KBM-7 (cell line): Measurements from ENCODE around the gene NDUFAB1.
A peak's percentile ranks its signal among the peaks of the same experiment; 100 is the strongest.
"Not testable (repeated sequence)": the region's sequence is repeated elsewhere in the genome, so short reads cannot be mapped to it uniquely, and the experiment has no call there.

Experiments
- DNase-seq: peaks from one replicate; pipeline ENCODE4 v3.0.0-alpha.2; 2015
- in situ Hi-C: fragments of 300-500 bp; cut with MboI; formaldehyde crosslinking; loops from 2 replicates; pipeline ENCODE4 v1.14.3; 2020; ENCODE audit warnings: low sequenced_read_pairs, low pct_unique_long_range_greater_than_20kb, mixed read lengths

NDUFAB1 gene

DNA sequence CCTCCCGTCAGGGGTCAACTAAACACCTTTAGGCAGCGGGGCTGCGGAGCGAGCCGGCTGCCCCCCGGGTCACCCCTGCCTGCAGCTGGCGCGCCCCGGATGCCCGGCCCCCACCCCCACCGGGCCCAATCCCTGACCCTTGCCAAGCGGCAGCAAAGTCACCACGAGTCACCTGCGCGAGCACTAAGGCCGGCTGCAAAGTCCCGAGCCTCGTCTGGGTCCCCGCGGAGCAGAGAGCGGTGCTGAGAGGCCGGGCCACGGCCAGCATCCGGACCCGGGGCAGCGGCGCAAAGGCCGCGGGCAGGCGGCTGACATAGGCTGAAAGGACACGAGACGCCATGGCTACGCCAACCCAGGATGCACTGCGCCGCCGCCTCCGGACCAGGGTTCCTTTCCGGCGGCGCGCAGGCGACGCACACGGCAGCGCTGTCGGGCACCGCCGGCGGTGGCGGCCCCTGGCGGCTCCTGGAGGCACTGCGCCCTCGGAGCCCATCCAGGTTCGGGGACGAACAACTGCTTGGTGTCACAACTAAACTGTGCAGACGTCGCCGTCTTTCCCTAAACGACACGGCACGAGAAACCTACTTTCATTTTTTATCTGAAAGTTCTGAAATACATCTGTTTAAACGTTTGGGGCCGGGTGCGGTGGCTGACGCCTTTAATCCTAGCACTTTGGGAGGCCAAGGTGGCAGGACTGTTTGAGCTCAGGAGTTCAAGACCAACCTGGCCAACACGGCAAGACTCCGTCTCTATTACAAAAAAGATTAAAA lies at the start of gene NDUFAB1:
Gene NDUFAB1, minus strand, starts transcription at position 366 of the 770 bp plus-strand sequence. Its CDS starts 26 bp downstream, at position 340.
- in situ Hi-C loops, result no loop called here
- peak; percentile 93 for DNase-seq

DNA sequence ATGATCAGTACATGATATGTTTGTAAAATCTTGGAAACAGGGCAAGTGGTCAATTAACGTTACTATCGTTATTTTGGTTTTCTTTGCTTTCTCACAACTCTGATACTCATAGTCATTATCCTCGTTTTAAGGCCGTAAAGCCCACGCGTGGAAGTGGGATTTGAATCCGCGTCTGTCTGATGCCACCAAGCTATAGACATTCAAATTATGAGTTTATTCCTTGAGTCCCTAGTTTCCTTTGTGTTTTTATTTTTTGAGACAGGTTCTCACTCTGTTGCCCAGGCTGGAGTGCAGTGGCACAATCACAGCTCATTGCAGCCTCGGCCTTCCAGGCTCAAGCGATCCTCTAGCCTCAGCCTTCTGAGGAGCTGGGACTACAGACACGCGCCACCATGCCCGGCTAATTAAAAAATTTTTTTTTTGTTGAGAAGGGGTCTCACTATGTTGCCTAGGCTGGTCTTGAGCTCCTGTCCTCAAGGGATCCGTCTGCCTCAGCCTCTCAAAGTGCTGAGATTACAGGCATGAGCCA lies 46.2 kb upstream of the NDUFAB1 start:
- in situ Hi-C loops, result no loop called here
- DNase-seq, result no peak

DNA sequence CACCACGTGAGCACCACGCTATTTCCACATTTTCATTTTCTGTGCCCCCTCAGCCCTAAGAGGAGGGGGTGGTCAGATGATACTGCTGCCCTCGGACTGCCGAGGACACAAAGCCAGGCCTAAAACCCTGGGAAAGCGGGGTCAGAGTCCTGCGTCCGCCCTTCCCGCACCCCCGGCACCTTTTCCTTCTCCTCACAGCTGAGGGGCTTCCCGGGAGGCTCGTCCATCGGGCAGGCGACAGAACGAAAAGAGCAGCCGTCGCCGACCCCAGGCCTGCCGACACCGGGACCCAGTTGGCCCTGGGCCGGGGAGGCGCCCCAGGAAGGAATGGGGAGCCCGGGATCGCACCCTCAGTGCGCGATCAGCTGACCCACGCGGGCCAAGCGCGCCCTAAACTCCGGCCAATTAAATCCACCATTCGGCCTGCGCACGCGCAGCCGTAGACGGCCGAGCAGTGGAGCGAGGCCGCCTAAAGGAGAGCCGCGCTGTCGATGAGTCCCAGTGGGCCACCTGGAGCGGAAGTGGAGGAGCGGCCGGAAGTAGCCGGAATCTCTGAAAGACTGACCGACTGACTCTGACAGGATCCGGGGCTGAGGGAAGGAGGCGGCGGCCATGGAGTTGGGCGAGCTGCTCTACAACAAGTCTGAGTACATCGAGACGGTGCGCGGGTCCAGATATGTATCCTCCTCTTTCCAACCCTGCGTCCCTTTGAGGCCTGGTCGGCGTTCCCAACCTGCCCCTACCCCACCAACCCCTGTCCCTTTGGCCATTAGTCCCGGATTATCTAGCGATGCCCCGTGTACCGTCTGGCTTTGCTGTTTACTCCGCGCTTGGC lies 45.0 kb upstream of the NDUFAB1 start, which contains the start of the genes DCTN5 and PALB2:
Gene DCTN5, plus strand, starts transcription at position 536 of the 835 bp plus-strand sequence. Its CDS starts 77 bp downstream, at position 613.
Gene PALB2, minus strand, starts transcription at position 380 of the 835 bp plus-strand sequence. Its CDS starts 153 bp downstream, at position 227.
- in situ Hi-C loops, result no loop called here
- DNase-seq, result peak; percentile 93

DNA sequence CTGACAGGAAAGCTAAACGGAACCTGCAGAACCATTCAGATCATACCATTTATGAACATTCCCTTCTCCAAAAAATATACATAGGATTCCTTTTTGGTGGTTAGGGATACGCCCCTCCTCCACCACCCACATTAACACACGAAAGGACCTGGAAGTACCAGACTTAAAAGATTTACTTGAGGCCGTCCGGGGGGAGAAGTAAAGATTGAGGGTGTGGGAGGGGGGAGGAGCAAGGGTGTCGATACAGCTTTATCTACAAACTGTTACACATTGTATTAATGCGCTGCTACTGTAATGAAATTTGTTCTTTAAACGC lies 44.5 kb upstream of the NDUFAB1 start:
- in situ Hi-C loops, result no loop called here
- no peak for DNase-seq

DNA sequence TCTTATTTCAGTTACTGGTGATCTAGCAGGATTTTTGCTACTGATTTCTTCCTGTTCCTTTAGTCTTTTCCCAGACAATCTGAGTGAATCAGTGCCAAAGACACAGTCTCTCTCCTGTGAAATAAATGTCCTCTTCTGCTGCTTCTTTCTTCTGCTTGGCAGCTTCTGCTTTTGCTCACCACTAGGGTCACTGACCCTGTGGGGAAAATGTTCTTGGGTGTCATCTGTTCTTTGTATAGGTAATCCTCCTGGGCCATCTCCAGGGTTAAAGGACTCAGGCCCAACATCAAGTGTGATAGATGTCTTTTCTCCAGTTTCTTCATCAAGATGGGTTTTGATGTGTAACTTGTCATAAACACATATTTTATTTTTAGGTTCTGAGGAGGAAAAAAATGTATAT lies 39.8 kb upstream of the NDUFAB1 start:
- in situ Hi-C loops, result no loop called here
- DNase-seq, result no peak

DNA sequence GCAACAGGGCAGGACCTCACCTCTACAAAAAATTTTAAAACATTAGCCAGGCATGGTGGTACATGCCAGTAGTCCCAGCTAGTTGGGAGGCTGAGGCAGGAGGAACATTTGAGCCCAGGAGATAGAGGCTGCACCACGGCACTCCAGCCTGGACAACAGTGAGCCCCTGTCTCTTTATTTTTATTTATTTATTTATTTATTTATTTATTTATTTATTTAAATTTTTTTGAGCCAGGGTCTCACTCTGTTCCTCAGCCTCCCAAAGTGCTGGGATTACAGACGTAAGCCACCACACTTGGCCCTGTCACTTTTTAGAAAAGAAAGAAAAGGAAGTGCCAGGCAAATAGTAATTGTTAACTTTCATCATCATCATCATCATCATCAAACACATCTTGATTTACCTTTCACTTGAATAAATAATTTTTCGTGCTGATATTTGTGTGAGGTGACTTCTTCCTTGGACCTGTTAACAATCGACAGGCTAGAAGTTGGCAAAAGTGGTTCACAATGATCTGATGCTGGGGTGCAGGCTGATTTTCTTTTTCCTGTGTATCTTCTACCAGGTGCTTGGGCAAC lies 38.4 kb upstream of the NDUFAB1 start:
- in situ Hi-C loops, result no loop called here
- no peak for DNase-seq

DNA sequence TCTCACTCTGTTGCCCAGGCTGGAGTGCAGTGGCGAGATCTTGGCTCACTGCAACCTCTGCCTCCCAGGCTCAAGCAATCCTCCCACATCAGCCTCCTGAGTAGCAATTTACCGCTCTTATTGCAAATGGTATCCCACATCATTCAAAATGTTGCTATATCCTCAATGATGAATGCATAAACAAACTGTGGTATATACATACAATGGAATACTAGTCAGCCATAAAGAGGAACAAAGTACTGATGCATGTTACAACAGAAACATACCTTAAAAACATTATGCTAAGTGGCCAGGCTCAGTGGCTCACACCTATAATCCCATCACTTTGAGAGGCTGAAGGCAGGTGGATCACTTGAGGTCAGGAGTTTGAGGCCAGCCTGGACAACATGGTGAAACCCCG lies 35.8 kb upstream of the NDUFAB1 start:
- DNase-seq, in situ Hi-C loops: not testable (repeated sequence)

DNA sequence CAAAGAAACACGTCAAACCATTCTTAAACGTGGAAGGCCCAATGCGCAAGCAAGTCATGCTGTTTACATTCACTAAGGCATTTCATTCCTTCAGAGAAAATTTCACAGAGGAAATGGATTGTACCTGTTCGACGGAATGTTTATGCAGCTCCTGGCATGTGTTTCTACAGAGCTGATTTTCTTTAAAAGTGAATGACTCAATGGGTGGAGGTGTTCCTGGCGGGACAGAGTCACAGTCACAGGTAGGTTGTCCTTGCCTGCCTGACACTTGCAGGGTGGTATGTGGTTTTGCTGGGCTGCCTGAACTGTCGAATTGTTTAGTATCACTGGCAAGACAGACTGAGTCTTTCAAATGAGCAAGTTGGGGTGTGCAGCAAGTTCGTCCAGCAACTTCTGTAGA lies 33.4 kb upstream of the NDUFAB1 start:
- DNase-seq, result no peak
- in situ Hi-C loops, result no loop called here

DNA sequence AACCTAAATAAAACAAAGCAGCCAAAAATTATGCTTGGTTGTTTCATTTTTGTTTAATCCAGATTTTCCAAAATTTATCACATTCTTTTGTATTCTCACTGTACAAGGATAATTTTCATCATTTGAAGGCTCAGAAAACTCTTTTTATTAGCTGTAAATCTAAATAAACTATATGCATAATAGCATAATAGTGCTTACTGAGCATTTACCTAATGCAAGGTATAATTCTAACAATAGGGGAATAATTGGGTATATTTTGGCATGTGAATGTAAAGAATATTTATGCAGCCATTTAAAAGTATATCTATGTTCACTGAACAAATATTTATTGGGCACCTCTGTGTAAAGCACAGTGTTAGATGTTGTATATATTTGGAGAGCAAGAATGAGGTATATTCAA lies 28.0 kb upstream of the NDUFAB1 start:
- no peak for DNase-seq
- in situ Hi-C loops, result no loop called here

DNA sequence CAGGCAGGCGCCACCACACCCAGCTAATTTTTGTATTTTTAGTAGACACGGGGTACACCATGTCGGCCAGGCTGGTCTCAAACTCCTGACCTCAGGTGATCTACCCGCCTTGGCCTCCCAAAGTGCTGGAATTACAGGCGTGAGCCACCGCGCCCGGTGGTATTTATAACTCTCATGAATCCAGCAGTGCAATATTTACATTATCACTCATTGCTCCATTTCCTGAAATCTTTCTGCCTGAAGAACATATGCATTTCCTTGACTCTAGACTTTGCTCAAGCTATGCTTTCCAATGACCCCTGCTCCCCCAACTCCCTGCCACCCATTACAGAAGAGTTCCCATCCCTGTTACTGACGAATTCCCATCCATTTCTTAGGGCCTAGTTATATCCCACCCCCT lies 19.7 kb upstream of the NDUFAB1 start:
- in situ Hi-C loops, result no loop called here
- no peak for DNase-seq

DNA sequence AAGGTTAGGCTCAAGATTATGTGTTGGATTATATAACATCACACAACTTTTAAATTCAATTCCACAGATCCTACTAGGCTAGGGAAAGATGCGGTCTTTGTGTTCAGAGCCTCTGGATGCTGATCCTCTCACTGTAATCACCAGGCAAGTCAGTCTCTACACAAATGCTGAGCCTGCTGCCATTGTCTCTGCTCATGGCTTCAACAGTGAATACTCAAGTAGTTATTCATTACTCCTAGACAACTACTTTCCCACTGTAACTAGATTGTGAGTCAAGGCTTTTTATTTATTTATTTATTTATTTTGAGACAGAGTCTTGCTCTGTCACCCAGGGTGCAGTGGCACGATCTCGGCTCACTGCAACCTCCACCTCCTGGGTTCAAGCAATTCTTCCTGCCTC lies 15.8 kb upstream of the NDUFAB1 start:
- in situ Hi-C loops, result no loop called here

DNA sequence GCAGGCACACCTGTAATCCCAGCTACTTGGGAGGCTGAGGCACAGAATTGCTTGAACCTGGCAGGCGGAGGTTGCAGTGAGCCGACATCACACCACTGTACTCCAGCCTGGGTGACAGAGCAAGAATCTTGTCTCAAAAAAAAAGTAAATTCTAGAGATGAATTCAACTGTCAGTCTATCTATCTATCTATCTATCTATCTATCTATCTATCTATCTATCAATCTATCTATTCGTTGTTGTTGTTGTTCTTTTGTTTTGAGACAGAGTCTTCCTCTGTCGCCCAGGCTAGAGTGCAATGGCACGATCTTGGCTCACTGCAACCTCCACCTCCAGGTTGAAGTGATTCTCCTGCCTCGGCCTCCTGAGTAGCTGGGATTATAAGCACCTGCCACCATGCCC lies 14.8 kb upstream of the NDUFAB1 start:
- DNase-seq, in situ Hi-C loops: not testable (repeated sequence)

More for the DNA sequence above, 15.8 kb upstream of the NDUFAB1 start:
- DNase-seq, result no peak

DNA sequence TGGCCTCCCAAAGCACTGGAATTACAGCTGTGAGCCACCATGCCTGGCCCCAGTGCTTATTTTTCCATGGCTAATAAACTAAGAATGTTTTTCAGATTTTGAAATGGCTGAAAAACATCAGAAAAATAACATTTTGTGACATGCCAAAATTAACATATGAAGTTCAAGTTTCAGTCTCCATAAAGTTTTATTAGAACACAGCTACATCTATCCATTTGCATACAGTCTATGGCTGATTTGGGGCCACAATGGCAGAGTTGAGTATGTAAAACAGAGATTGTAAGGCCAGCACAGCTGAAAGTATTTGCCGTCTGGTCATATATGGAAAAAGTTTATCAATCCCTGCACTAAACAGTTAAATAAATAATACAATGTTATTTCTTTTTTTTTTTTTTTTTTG lies 13.8 kb upstream of the NDUFAB1 start:
- DNase-seq, result no peak
- in situ Hi-C loops, result no loop called here

DNA sequence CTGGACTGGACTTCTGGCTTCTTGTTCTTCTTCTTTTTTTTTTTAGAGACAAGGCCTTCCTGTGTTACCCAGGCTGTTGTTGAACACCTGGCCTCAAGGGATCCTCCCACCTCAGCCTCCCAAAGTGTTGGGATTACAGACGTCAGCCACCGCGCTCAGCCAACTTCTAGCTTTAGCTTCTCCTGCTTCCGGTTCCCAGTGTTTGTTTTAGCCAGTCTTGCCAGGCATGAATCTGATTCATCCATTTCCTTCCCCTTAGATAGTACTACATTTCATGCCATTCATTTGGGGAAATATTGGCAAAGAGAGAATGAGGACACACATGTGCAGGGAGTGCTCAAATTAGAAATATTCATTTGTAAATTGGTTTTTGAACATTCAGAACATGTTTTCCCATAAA lies 12.1 kb upstream of the NDUFAB1 start:
- in situ Hi-C loops, result no loop called here
- peak; percentile 28 for DNase-seq

DNA sequence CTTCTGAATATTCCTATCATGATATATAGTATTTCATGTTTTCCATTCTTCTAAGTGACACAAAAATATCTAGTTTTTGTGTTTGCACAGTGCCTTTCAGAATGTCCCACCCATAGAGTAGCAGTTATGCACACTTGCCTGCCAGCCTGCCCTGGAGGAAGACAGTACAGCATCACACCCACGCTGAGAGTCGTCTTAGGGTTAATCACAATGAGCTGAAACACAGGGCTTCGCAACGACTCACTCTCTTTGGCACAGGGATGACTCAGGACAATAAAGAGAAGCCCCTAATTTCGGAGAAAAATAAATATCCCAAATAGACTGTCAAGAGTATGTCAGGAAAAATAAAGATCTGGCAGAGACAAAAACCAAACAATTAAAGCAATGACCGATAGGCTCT lies 11.6 kb upstream of the NDUFAB1 start:
- in situ Hi-C loops, result no loop called here
- DNase-seq, result no peak

DNA sequence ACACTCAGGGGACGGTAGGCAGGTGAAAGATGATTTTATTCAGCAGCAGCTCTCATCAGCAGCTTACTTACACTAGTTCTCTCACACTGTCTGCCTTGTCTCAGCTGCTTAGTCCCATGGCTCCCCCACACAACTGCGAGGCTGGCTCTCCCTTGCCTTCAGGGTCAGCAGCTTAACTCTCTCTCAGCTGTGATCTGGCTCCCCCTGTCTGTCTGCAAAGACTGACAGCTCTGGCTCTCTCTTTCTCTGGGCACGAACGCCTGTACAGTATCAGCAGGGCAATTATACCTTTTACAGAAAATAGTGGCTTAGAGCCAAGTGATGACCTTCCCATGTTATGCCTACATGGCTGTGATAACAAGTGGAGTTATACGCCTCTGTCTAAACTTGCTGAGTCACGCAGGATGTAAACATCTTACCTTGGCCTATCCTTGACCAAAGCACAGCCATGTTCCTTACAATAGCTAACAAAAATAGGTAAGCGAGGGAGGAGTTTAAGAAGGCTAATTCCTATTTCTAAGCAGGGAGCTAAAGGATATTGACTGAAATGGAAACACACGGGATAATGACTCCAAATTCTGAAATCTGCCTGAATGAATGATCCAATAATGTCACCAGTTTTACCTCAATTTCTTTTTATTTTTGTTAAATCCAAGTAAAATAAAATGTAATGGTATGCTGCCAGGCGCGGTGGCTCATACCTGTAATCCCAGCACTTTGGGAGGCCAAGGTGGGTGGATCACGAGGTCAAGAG lies 1.1 kb upstream of the NDUFAB1 start:
- peak; percentile 73 for DNase-seq
- in situ Hi-C loops, result no loop called here

DNA sequence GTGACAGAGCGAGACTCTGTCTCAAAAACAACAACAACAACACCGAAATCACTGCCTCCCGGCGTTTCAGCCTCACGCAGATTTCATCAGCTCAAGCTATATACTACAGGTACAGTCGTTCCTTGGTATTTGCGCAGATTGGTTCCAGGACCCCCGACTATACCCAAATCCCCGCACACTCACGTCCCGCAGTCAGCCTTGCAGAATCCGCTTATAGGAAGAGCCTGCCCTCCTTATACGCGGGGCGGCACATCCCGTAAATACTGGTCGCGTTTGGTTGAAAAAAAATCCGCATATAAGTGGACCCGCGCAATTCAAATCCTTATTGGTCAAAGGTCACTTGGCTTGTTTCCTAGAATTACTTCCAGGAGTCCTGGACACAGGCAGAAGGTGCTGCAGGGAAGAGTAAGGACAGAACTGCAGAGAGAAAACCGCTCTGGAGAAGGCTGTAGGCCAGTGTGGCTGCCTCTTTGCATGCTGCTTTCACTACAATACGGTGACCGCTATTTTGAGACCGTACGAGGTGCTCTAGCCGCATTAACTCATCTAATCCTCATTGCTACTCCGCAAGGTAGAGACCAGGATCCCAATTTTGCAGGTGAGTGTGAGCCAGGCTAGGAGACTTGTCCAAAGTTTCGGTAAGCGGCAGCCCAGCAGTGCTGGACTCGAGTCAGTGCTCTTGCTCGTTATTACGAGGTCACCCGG lies 718 bp downstream of the NDUFAB1 start:
- peak; percentile 18 for DNase-seq
- in situ Hi-C loops, result no loop called here

DNA sequence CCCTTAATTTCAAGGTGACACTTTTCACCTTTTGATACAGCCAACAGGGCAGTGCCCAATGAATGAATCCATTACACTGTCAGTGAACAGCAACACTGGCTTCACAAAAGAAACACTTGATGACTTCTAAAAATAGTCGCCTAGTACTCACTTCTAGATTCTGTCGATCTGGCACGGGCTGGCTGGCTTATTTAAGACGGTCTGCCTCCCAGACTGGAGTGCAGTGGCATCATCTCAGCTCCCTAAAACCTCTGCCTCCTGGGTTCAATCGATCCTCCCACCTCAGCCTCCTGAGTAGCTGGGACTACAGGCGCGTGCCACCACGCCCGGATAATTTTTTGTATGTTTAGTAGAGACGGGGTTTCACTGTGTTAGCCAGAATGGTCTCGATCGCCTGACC lies 1.9 kb downstream of the NDUFAB1 start:
- in situ Hi-C loops, result no loop called here
- no peak for DNase-seq

DNA sequence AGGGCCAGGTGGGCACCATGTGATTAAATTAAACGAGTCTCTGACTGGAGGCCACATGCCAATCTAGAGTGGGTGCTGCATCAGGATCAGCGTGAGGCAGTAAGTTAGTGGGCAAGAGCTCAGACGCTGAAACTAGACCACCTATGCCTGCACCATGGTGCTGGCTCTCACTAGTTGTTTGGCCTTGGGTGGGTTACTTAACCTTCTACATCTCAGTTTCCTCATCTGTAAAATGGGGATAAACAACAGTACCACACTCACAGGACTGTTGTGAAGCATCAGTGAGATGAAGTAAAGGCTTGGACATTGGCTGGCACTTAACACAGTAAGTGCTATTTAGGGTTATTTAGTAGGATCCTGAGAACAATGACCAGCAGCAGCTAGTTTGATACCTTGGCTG lies 5.9 kb downstream of the NDUFAB1 start:
- in situ Hi-C loops, result no loop called here
- DNase-seq, result no peak
